Left renal cortex interstitium (tissue), 4 donors: ENCODE results near the gene MUC16. TPM values are rescaled to one million over a fixed set of nuclear protein-coding genes. Genes with fewer than 3 reads are reported as not detected.
"Not testable (repeated sequence)": the region's sequence is repeated elsewhere in the genome, so short reads cannot be mapped to it uniquely, and the experiment has no call there.

Experiments used
- DNase-seq, 4 donors: peaks; one replicate each; pipeline ENCODE4 v3.0.0-alpha.2; 2013; ENCODE audit warnings: low read depth in 4 of 4, low spot score in 2 of 4, missing footprints in 1 of 4
- polyA plus RNA-seq, 4 donors: library from polyadenylated mRNA; unstranded; fragments of 120-200 nt; gene quantifications; one replicate each; pipeline ENCODE4 v1.2.1, GENCODE V29; 2013; ENCODE audit not compliant: insufficient read length in 4 of 4

The MUC16 gene
- polyA plus RNA-seq, result under 1 TPM; 0.02 to 0.16 (median 0.09) TPM

GRCh38 chr19:9009935-9010651 is at the start of gene MUC16:
Gene MUC16, minus strand, starts transcription at chr19:9010409.
- no peak for DNase-seq

DNA sequence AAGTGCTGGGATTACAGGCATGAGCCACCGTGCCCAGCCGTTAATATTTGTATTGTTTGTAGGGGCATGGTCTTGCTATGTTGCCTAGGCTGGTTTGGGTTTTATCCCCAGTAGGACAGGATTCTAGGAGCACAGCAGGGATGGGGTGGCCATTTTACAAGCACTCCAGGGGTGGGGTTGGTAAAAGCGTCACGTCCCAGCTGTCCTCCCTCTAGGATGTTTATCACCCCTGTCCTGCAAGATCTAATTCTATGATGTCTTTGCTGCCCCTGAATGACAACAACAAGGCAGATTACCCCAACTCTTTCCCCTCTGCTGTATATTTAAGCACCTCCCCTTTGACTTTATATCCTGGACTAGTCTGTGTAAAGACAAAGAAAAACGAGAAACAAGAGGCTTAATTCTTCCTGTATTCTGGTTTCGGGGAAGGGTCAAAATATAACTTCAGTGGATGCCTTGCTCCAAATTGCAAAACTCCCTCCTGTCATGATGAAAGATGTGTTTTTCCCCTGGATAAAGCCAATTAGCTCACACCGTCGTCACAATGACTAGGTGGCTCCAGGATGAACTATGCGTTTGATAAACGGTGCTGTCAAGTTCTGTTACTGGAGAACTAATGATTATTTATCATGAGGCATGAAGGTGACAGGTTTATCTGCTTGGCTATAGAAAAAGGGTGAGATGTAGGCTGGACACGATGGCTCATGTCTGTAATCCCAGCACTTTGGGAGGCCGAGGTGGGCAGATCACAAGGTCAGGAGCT is 48.9 kb upstream of the MUC16 start:
- peak in 3 of 4 donors; percentile 74 to 82 (median 79) for DNase-seq

DNA sequence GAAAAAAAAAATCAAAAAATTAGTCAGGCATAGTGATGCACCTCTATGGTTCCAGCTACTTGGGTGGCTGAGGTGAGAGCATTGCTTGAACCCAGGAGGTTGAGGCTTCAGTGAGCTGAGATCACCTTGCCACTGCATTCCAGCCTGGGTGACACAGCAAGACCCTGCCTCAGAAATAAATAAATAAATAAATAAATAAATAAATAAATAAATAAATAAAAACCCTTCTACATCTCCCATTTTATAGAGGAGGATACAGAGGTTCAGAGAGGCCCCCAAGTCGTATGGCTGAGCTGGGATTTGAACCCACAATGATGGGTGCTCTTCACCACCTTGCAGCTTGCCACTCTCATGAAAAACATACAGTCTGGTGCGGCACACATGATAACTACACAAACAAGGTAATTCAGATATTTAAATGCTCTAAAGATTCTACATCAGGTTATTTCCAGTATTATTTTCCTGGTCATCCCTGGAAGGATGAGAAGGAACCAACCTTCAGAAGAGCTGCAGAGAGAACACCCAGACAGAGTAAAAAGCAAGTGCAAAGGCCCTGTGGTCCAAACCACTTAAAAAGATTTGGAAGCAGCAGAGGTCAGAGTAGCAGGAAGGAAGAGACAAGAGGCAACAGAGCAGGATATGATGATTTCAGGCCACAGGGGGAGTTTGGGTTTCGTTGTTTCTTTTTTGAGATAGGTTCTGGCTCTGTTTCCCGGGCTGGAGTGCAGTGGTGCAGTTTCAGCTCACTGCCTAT is 47.5 kb upstream of the MUC16 start:
- no peak for DNase-seq

DNA sequence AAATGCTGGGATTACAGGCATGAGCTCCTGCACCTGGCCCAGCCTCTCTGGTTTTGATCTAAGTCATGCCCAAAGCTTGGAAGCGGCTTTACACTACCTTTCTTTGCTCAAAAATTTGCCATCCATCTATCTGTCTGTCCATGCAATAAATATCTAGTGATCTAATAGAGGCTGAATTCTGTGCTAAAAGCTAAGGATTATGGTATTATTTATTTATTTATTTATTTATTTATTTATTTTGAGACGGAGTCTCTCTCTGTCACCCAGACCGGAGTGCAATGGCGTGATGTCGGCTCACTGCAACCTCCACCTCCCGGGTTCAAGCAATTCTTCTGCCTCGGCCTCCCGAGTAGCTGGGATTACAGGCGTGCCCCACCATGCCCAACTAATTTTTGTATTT is 45.9 kb upstream of the MUC16 start:
- not testable (repeated sequence) for DNase-seq

- DNase-seq, result no peak
These were observed 44.6 kb upstream of the MUC16 start for GRCh38 chr19:9054765-9055164.

DNA sequence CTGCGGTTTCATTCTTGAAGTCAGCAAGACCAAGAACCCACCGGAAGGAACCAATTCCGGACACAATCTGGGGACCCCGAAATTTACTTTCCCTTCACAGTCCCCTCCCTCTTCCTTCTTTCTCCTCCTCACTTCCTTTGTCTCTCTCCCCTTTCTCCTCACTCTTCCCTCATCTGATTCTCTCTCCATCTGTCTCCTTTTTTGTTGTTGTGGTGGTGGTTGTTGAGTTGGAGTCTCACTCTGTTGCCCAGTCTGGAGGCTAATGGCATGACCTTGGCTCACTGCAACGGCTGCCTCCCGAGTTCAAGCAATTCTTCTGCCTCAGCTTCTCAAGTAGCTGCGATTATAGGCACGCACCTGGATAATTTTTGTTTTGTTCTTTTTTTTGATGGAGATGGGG is 44.0 kb upstream of the MUC16 start:
- DNase-seq, result no peak

DNA sequence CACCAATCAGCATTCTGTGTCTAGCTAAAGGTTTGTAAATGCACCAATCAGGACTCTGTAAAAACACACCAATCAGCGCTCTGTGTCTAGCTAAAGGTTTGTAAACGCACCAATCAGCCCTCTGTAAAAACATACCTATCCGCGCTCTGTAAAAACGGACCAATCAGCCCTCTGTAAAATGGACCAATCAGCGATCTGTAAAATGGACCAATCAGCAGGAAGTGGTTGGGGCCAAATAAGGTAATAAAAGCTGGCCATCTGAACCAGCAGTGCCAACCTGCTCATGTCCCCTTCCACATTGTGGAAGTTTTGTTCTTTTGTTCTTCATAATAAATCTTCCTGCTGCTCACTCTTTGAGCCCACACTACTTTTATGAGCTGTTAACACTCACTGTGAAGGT is 43.5 kb upstream of the MUC16 start:
- not testable (repeated sequence) for DNase-seq

DNA sequence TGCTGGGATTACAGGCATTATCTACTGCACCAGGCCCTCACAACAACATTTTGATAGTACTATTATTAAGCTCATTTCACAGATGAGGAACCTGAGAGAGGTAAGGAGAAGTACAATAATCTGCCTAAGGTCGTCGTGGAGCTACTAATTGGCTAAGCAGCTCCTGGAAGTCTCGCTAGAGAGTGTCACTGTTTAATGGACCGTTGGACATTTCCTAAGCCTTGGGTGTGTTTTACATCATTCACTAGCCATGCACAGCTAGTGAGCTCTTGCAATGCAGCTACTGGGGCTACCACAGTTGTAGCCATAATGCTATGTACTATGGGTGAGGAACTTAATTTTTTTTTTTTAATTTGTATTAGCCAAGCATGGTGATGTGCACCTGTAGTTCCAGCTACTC is 42.7 kb upstream of the MUC16 start:
- no peak for DNase-seq

- DNase-seq, result no peak
These were observed 36.5 kb upstream of the MUC16 start for GRCh38 chr19:9046694-9047093.

- no peak for DNase-seq
These were observed 34.2 kb upstream of the MUC16 start for GRCh38 chr19:9044449-9044848.

GRCh38 chr19:9043524-9043923 is 33.3 kb upstream of the MUC16 start:
- DNase-seq, result no peak

DNA sequence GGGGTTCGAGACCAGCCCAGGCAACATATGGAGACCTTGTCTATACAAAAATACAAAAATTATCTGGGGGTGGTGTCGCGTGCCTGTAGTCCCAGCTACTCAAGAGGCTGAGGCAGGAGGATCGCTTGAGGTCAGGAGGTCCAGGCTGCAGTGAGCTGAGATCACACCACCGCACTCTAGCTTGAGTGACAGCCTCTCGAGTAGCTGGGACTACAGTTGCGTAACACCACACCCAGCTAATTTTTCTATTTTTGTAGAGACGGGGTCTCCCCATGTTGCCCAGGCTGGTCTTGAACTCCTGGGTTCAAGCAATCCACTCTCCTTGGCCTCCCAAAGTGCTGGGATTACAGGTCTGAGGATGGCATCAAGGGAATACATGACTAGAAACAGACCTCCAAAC is 30.8 kb upstream of the MUC16 start:
- DNase-seq, result no peak

DNA sequence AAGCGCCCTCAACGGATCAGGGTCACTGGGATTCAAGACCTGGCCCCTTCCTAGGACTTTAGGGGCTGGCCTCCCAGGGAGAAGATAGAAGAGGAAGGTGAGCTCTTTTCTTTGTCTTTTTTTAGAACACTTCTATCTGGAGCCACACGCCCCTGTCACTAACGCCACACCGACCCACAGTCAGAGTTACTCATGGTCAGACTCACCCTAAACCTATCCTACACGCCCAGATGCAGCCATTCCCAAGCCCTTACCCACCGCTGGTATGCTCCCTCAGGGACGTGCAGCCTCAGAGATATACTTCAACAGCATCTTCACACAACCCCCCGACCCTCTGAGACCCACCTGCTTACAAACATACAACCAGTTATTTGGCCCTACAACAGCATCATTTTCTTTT is 29.9 kb upstream of the MUC16 start:
- no peak for DNase-seq

DNA sequence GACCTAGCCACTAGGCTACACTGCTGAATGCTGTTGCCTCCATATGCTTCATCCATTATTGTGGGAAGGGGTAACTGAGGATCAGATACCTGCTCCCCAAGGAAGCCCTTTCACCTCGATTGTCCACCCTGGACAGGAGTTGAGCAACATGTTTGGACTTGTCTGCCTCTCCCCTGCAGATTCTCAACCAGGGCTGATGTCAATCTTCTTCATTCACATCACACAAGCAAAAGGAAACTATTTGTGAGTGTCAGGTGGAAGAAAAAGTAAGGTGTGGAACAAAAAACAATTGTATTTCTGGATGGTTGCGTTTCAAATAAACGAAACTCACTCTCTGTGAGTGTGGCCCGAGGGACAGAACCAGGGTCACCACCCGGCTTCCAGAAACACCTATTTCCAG is 29.5 kb upstream of the MUC16 start:
- no peak for DNase-seq

DNA sequence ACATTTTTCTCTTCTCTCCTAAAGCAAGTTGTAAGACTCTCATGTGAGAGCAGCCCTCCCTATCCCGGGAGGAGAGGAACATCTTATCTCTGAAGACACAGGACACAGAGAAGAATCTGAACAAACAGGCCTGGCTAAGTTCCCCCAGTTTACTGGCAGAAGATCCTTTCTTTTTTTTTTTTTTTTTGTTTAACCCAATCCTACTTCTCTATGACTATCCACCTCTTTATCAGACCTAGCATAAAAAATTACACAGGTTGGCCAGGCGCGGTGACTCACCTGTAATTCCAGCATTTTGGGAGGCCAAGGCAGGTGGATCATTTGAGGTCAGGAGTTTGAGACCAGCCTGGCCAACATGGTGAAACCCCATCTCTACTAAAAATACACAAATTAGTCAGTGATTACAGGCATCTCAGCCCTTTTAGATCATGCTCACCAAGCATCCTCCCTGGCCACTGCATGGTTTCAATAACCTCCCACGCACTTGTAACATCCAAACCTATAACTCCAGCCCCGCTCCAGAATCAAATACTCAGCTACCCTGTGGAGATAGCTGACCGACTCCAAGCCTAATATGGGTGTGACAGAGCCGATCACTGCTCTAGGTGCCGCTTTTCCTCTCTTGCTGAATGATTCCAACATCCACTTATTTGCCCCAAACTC is 27.3 kb upstream of the MUC16 start:
- no peak for DNase-seq

DNA sequence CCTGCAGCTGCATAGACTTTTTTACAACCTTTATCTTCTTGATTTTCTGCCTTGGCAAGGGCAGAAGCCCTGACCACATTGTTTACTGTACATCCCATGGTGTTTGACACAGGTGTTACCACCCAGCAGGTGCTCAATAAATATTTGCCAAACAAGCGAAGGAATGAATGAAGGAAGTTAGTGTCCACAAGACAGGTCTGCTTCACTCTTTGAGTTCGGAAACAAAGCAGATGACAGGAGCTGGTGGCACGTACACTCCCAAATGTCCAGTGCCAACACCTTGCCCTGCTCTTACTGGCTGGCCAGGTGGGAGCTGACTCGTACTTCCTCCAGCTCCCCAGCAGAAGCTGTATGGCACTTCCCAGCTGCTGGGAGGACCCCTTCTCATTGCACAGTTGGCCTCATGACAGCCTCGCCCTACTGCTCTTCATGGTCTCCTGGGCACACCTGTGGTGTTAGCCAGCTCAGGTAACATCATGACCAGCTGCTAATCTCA is 22.0 kb upstream of the MUC16 start:
- DNase-seq, result peak in 3 of 4 donors; percentile 23 to 39 (median 26)

DNA sequence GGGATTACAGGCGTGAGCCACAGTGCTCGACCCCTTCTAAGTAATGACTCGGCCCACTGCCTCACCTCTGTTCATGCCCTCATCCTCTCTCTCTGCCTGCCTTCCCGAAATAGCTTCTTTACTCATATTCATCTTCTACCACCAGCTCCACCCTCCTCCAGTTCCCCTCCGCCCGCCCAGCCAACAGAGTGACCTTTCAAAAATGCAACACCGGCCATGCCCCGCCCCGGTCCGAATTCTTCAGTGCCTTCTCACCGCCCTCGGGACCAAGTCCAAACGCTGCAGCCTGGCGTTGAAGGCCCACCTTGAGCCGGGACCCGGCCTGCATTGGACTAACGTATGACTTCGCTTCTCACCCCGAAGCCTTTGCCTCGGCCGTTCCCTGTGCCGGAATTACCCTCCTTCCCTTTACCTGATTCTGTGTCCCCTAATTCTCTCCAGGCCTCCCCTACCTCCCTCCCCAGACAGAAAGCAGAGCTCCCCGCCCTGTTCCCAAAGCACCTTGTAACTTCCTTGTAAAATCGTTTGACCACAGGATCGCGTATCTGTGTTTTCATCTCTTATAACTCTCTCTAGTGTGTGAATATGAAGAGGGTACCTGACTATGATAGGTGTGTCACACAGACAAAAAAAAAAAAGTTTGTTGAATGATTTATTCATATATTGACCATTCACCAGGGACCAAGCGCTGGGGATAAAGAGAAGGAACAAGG is 8.1 kb upstream of the MUC16 start:
- DNase-seq, result no peak

GRCh38 chr19:9014803-9015202 is 4.6 kb upstream of the MUC16 start:
- DNase-seq, result no peak

DNA sequence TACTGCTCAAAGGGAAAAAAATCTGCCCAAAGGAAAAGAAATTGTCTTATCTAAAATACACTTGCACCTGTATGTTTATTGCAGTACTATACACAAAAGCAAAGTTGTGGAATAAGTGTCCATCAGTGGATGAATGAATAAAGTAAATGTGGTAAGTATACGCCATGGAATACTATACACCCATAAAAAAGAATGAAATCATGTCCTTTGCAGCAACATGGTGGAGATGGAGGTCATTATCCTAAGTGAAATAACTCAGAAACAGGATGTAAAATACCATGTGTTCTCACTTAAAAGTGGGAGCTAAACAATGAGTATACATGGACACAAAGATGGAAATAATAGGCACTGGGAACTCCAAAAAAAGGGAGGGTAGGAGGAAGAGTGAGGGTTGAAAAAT is 3.8 kb upstream of the MUC16 start:
- no peak for DNase-seq

GRCh38 chr19:9011875-9012274 is 1.7 kb upstream of the MUC16 start:
- no peak for DNase-seq
